Mammary epithelial cell (primary cell): ENCODE results near the gene CACHD1.

Experiments
- EZH2 ChIP-seq: IDR thresholded peaks from 2 replicates; pipeline ENCODE4 v1.6.1; 2012; ENCODE audit warnings: low read length, inconsistent platforms, borderline replicate concordance
- TF ChIP-seq, protein P1 (sequence below), 2 donors: IDR thresholded peaks in 1 of 2; conservative IDR thresholded peaks in 1 of 2; 2 replicates each; pipeline ENCODE4 v1.5.1; 2011 to 2012; ENCODE audit warnings: inconsistent platforms in 2 of 2, low read length in 2 of 2, mild to moderate bottlenecking in 2 of 2, control low read depth in 1 of 2, low read depth in 1 of 2; ENCODE audit not compliant: insufficient read depth in 1 of 2; ENCODE audit errors: extremely low read depth in 1 of 2

DNA sequence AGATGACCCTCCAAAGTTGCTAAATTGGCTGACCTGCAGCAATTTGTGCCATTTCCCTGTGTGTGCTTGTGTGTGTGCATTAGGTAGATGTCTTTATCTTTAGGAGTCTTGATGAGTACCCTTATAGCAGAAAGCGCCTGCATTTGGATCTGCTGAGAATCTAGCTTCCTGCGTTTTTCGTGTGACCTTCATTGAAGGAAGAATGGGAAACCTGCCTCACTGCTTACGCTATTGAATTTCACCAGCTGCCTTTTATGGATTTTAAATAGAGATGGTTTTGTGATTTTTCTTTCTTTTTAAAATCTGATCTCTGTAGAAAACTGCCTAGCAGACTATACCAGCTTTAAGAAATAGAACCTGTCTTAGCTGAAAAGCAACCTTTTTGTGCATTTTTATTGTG is 124.5 kb downstream of the CACHD1 start:
- TF ChIP-seq, protein P1, sequence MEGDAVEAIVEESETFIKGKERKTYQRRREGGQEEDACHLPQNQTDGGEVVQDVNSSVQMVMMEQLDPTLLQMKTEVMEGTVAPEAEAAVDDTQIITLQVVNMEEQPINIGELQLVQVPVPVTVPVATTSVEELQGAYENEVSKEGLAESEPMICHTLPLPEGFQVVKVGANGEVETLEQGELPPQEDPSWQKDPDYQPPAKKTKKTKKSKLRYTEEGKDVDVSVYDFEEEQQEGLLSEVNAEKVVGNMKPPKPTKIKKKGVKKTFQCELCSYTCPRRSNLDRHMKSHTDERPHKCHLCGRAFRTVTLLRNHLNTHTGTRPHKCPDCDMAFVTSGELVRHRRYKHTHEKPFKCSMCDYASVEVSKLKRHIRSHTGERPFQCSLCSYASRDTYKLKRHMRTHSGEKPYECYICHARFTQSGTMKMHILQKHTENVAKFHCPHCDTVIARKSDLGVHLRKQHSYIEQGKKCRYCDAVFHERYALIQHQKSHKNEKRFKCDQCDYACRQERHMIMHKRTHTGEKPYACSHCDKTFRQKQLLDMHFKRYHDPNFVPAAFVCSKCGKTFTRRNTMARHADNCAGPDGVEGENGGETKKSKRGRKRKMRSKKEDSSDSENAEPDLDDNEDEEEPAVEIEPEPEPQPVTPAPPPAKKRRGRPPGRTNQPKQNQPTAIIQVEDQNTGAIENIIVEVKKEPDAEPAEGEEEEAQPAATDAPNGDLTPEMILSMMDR (conservative IDR thresholded peaks at IDR 0.05 in 1 of 2, IDR thresholded peaks at IDR 0.05 in 1 of 2; ENCODE audit: extremely low read depth in 1 of 2, insufficient read depth in 1 of 2, low read depth in 1 of 2, low read length in 2 of 2) = no peak
- TF ChIP-seq EZH2 = no peak
